C4-2B (cell line): ENCODE data around the gene HSD17B11.

Source experiments
- CTCF ChIP-seq: fragments of 450-650 bp; conservative IDR thresholded peaks from 2 replicates; pipeline ENCODE4 v1.5.1; 2017; ENCODE audit warnings: mild to moderate bottlenecking
- ZFX ChIP-seq: fragments of 450-650 bp; IDR thresholded peaks from 2 replicates; pipeline ENCODE4 v1.6.1; 2017

- TF ChIP-seq CTCF (no peak), ZFX (no peak)
Observed at GRCh38 chr4:87399148-87399547, 8.2 kb upstream of the HSD17B11 start.
